MV-4-11 (cell line): ENCODE results near the gene MTARC2.

ENCODE experiments used
- DNase-seq: peaks from one replicate; lab custom pipeline; 2025; lab: John Stamatoyannopoulos, UW

The MTARC2 gene

GRCh38 chr1:220828179-220828490 lies 80.0 kb downstream of the MTARC2 start:
- no peak for DNase-seq

DNA sequence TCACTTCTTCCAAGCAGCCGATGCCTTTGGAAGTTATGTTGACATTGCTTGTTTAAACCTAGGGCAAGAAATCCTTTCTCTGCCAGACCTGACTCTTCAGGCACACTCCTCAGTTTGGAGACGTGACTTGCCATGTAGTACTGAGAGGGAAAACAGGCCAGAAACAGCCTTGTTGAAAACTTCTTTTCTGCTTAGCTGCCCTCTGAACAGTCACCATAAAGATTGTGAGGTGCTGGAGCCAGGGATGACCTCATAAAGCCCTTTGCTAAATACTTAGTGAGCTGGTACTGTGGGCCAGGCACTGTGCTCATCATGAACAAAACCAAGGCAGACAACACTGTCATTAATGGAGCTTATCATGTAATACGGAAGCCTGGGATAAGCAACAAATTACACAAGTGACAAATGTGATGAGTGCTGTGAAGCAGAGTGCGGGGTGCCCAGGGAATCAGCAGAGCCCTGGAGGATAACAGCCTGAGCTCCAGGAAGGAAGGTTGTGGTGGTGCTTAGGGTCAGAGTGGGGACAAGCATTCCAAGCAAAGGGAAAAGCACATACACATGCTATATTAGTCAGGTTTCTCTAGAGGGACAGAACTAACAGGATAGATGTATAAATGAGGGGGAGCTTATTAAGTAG lies 80.9 kb downstream of the MTARC2 start:
- DNase-seq, result no peak

- no peak for DNase-seq
These were observed 85.3 kb downstream of the MTARC2 start for GRCh38 chr1:220833436-220833835.
